WTC11 (cell line): ENCODE results near the gene RBM19. TPM values are rescaled to one million over a fixed set of nuclear protein-coding genes. Genes with fewer than 3 reads are reported as not detected.

Source experiments
- ATAC-seq: fragments of 200-7000 bp; cut with Tn5 transposase; 2 replicates; pipeline ENCODE4 v1.10.0; 2021; ENCODE audit warnings: mild to moderate bottlenecking, moderate library complexity
- CTCF ChIA-PET: fragments of 300-600 bp; sonication (Branson Sonifier 250); formaldehyde crosslinking; loops from one replicate; lab custom pipeline; 2021; ENCODE audit warnings: antibody characterized with exemption; lab: Charles Lee
- POLR2A ChIA-PET: fragments of 350-600 bp; sonication (Branson Sonifier 250); formaldehyde crosslinking; loops from one replicate; lab custom pipeline; 2021; ENCODE audit warnings: antibody characterized with exemption; lab: Charles Lee
- DNase-seq: peaks from one replicate; pipeline ENCODE4 v3.0.0; 2021; ENCODE audit warnings: low spot score
- H3K27ac Mint-ChIP-seq: 2 replicates; pipeline ENCODE4 v1.8.0; 2021; ENCODE audit warnings: mixed read lengths
- H3K27me3 Mint-ChIP-seq: 2 replicates; pipeline ENCODE4 v1.8.0; 2021; ENCODE audit warnings: low read depth, mild to moderate bottlenecking, moderate library complexity, mixed read lengths
- H3K36me3 Mint-ChIP-seq: 2 replicates; pipeline ENCODE4 v1.8.0; 2021; ENCODE audit warnings: mixed read lengths
- H3K4me1 Mint-ChIP-seq: 2 replicates; pipeline ENCODE4 v1.8.0; 2022; ENCODE audit warnings: mixed read lengths
- H3K4me3 Mint-ChIP-seq: 2 replicates; pipeline ENCODE4 v1.8.0; 2021; ENCODE audit warnings: mild to moderate bottlenecking, moderate library complexity, mixed read lengths
- H3K9me3 Mint-ChIP-seq: 2 replicates; pipeline ENCODE4 v1.8.0; 2021; ENCODE audit warnings: mixed read lengths
- ATF2 ChIP-seq: sonication (generic); formaldehyde crosslinking; IDR thresholded peaks from 2 replicates; pipeline ENCODE4 v1.8.1; 2022; ENCODE audit warnings: low read depth, missing genetic modification reagents, borderline replicate concordance
- CREM ChIP-seq: sonication (generic); formaldehyde crosslinking; IDR thresholded peaks from 2 replicates; pipeline ENCODE4 v1.8.1; 2022; ENCODE audit warnings: mild to moderate bottlenecking, missing genetic modification reagents, moderate library complexity
- GRHL2 ChIP-seq: fragments of 250-450 bp; sonication (Bioruptor Pico); IDR thresholded peaks from 2 replicates; pipeline ENCODE4 v1.8.0; 2022; ENCODE audit warnings: mild to moderate bottlenecking, moderate library complexity; ENCODE audit not compliant: insufficient replicate concordance, severe bottlenecking
- HMGA2 ChIP-seq: fragments of 250-450 bp; sonication (Bioruptor Pico); IDR thresholded peaks from 2 replicates; pipeline ENCODE4 v1.4.0; 2021; ENCODE audit warnings: mild to moderate bottlenecking, moderate library complexity
- IRF2 ChIP-seq: sonication (generic); formaldehyde crosslinking; IDR thresholded peaks from 2 replicates; pipeline ENCODE4 v1.8.0; 2022; ENCODE audit warnings: low read depth, missing genetic modification reagents, borderline replicate concordance
- JUN ChIP-seq: sonication (generic); formaldehyde crosslinking; IDR thresholded peaks from 2 replicates; pipeline ENCODE4 v1.8.0; 2023; ENCODE audit warnings: mild to moderate bottlenecking, missing genetic modification reagents
- TEAD1 ChIP-seq: sonication (generic); formaldehyde crosslinking; IDR thresholded peaks from 2 replicates; pipeline ENCODE4 v1.8.0; 2022; ENCODE audit warnings: mild to moderate bottlenecking, missing genetic modification reagents
- TEAD4 ChIP-seq: sonication (generic); formaldehyde crosslinking; IDR thresholded peaks from 2 replicates; pipeline ENCODE4 v1.8.0; 2022; ENCODE audit warnings: mild to moderate bottlenecking, missing genetic modification reagents
- USF1 ChIP-seq: sonication (generic); formaldehyde crosslinking; IDR thresholded peaks from 2 replicates; pipeline ENCODE4 v1.8.0; 2022; ENCODE audit warnings: mild to moderate bottlenecking, missing genetic modification reagents
- ZNF121 ChIP-seq: sonication (generic); formaldehyde crosslinking; IDR thresholded peaks from 2 replicates; pipeline ENCODE4 v1.8.0; 2023; ENCODE audit warnings: missing genetic modification reagents
- ZNF263 ChIP-seq: sonication (generic); formaldehyde crosslinking; IDR thresholded peaks from 2 replicates; pipeline ENCODE4 v1.8.1; 2022; ENCODE audit warnings: low read depth, mild to moderate bottlenecking, moderate library complexity, missing genetic modification reagents
- total RNA-seq: library from RNA; stranded (reverse); gene quantifications from 3 replicates; pipeline ENCODE4 v1.2.3, GENCODE V29; 2021
- TF ChIP-seq, protein P1 (sequence below): sonication (generic); formaldehyde crosslinking; IDR thresholded peaks from 2 replicates; pipeline ENCODE4 v1.8.1; 2023; ENCODE audit warnings: mild to moderate bottlenecking, missing genetic modification reagents, moderate library complexity
- TF ChIP-seq, protein P2 (sequence below): fragments of 250-450 bp; sonication (Bioruptor Pico); IDR thresholded peaks from 2 replicates; pipeline ENCODE4 v1.8.0; 2021; ENCODE audit warnings: mild to moderate bottlenecking
- TF ChIP-seq, protein P3 (sequence below): fragments of 250-450 bp; sonication (Bioruptor Pico); IDR thresholded peaks from 2 replicates; pipeline ENCODE4 v1.9.0; 2021; ENCODE audit warnings: mild to moderate bottlenecking, borderline replicate concordance
- TF ChIP-seq, protein P4 (sequence below): sonication (generic); formaldehyde crosslinking; IDR thresholded peaks from 2 replicates; pipeline ENCODE4 v1.8.1; 2022; ENCODE audit warnings: mild to moderate bottlenecking, missing genetic modification reagents, moderate library complexity, borderline replicate concordance

The RBM19 gene
- total RNA-seq, 1 experiment from 2014 or later = 60.1 TPM

DNA sequence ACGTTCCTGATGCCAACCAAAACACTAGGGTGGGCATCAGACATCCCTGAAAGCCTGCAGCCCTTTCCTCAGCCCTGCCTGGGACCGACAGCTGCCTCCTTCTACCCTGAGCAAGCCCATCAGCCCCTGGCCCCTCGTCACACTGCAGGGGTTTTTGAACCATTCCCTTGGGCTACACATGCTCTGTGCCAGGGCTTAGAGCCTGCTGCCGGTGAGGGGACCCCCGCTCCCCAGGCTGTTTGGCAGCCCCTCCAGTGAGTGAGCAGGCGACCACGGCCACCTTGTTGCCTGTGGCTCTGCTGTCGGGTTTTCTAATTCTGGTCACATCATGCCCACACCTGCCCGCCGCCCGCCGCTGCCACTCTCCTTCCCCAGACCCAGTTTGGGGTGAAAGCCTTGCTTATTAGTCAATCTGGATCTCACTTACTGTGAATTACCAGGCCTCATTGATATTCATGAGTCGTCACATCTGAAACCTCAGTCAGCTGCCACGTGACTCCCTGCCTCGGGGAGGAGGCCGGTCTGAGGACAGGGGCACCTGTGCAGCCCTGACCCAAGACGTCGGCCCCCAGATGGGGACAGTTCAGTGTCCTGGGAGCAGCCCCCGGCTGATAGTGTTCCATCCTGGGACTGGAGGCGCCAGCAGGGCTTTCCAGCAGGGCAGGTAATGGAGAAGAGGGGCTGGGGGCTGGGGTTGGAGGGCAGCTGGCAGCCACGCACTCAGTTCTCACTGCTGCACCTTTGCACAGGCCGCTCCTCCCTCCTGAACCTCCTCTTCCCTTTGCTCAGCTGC lies 163.0 kb downstream of the RBM19 start:
- no peak for ATAC-seq
- no peak for DNase-seq
- H3K27me3 Mint-ChIP-seq = peaks cover 10% of the 10 kb centered on the region
- peaks cover 4% of the 10 kb centered on the region; the same call in 1 of the 2 replicates for H3K4me1 Mint-ChIP-seq
- H3K9me3 Mint-ChIP-seq = peaks cover 4% of the 10 kb centered on the region
- ChIA-PET POLR2A (no interaction called here), CTCF (no interaction called here)
- peaks cover 4% of the 10 kb centered on the region; the same call in 1 of the 2 replicates for H3K36me3 Mint-ChIP-seq
- peak overlapping the region; percentile 65; the same call in 1 of the 2 replicates for H3K27ac Mint-ChIP-seq
- TF ChIP-seq, protein P1, sequence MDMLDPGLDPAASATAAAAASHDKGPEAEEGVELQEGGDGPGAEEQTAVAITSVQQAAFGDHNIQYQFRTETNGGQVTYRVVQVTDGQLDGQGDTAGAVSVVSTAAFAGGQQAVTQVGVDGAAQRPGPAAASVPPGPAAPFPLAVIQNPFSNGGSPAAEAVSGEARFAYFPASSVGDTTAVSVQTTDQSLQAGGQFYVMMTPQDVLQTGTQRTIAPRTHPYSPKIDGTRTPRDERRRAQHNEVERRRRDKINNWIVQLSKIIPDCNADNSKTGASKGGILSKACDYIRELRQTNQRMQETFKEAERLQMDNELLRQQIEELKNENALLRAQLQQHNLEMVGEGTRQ = peak; percentile 57
- TF ChIP-seq USF1 (CRISPR knock-in tag) (0 out of 2 replicates have a peak, but pooled peaks have one; percentile 33), GRHL2 (CRISPR knock-in tag) (no peak)
- TF ChIP-seq, all 79 proteins: peak for 2
- H3K4me3 Mint-ChIP-seq = no peak overlapping the region

DNA sequence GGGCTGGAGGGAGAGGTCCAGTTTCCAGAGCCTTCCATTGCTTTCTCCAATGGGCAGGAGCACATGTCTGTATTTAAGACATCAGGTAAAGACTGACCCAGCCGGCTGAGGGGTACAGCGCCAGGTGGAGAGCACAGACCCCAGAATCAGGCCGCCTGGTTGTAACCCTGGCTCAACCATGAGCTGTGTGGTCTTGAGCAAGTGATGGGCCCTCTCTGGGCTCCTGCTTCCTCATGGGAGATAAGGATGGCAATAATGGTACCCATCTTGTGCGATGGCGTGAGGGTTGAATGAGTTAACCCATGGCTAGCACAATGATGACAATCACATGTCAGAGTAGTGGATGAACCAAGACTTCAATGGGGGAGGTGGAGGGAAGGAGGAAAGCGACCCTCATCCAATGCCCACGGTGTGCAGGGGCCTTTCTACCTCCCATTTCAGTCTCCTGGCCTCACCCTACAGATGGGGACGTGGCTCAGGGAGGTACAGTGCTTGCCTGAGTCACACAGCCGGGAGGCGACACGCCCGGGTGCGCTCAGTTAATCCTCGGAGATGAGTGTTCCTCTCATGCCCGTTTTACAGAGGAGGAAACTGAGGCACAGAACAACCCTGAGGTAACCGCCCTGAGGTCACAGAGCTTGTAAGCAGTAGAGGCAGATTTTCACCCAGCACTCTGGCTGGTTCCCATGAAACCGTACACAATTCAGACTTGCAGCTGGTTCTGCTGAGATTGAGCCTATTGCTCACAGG lies 163.9 kb downstream of the RBM19 start:
- H3K27me3 Mint-ChIP-seq = peaks cover 10% of the 10 kb centered on the region
- no peak overlapping the region for H3K4me3 Mint-ChIP-seq
- H3K36me3 Mint-ChIP-seq = peaks cover 4% of the 10 kb centered on the region; the same call in 1 of the 2 replicates
- no peak for ATAC-seq
- CTCF ChIA-PET = interaction anchor here (1.1 kb wide), 1 partner anchor 65 kb away, joined by 3 read pairs; no protein-coding TSS in a partner anchor
- no peak overlapping the region for H3K27ac Mint-ChIP-seq
- no peak for DNase-seq
- no peaks in the 10 kb centered on the region for H3K4me1 Mint-ChIP-seq
- POLR2A ChIA-PET = no interaction called here
- H3K9me3 Mint-ChIP-seq = peaks cover 4% of the 10 kb centered on the region
- TF ChIP-seq, protein P1 = no peak
- TF ChIP-seq TEAD1 (CRISPR knock-in tag) (no peak), ZNF263 (CRISPR knock-in tag) (no peak), IRF2 (no peak), ZNF121 (no peak), GRHL2 (CRISPR knock-in tag) (no peak), JUN (CRISPR knock-in tag) (no peak), CREM (no peak), HMGA2 (CRISPR knock-in tag) (no peak), ATF2 (CRISPR knock-in tag) (no peak), TEAD4 (CRISPR knock-in tag) (no peak)
- TF ChIP-seq, protein P2, sequence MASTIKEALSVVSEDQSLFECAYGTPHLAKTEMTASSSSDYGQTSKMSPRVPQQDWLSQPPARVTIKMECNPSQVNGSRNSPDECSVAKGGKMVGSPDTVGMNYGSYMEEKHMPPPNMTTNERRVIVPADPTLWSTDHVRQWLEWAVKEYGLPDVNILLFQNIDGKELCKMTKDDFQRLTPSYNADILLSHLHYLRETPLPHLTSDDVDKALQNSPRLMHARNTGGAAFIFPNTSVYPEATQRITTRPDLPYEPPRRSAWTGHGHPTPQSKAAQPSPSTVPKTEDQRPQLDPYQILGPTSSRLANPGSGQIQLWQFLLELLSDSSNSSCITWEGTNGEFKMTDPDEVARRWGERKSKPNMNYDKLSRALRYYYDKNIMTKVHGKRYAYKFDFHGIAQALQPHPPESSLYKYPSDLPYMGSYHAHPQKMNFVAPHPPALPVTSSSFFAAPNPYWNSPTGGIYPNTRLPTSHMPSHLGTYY (CRISPR knock-in tag) = no peak
- TF ChIP-seq, protein P3, sequence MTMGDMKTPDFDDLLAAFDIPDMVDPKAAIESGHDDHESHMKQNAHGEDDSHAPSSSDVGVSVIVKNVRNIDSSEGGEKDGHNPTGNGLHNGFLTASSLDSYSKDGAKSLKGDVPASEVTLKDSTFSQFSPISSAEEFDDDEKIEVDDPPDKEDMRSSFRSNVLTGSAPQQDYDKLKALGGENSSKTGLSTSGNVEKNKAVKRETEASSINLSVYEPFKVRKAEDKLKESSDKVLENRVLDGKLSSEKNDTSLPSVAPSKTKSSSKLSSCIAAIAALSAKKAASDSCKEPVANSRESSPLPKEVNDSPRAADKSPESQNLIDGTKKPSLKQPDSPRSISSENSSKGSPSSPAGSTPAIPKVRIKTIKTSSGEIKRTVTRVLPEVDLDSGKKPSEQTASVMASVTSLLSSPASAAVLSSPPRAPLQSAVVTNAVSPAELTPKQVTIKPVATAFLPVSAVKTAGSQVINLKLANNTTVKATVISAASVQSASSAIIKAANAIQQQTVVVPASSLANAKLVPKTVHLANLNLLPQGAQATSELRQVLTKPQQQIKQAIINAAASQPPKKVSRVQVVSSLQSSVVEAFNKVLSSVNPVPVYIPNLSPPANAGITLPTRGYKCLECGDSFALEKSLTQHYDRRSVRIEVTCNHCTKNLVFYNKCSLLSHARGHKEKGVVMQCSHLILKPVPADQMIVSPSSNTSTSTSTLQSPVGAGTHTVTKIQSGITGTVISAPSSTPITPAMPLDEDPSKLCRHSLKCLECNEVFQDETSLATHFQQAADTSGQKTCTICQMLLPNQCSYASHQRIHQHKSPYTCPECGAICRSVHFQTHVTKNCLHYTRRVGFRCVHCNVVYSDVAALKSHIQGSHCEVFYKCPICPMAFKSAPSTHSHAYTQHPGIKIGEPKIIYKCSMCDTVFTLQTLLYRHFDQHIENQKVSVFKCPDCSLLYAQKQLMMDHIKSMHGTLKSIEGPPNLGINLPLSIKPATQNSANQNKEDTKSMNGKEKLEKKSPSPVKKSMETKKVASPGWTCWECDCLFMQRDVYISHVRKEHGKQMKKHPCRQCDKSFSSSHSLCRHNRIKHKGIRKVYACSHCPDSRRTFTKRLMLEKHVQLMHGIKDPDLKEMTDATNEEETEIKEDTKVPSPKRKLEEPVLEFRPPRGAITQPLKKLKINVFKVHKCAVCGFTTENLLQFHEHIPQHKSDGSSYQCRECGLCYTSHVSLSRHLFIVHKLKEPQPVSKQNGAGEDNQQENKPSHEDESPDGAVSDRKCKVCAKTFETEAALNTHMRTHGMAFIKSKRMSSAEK (CRISPR knock-in tag) = no peak
- TF ChIP-seq, protein P4, sequence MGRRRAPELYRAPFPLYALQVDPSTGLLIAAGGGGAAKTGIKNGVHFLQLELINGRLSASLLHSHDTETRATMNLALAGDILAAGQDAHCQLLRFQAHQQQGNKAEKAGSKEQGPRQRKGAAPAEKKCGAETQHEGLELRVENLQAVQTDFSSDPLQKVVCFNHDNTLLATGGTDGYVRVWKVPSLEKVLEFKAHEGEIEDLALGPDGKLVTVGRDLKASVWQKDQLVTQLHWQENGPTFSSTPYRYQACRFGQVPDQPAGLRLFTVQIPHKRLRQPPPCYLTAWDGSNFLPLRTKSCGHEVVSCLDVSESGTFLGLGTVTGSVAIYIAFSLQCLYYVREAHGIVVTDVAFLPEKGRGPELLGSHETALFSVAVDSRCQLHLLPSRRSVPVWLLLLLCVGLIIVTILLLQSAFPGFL = no peak
